ENCODE results near the gene SH2D3C. TPM values are rescaled to one million over a fixed set of nuclear protein-coding genes. Genes with fewer than 3 reads are reported as not detected.

The SH2D3C gene
- total and polyA plus RNA-seq, 12 donors: 2.1 to 27.1 (median 10.3) TPM

DNA sequence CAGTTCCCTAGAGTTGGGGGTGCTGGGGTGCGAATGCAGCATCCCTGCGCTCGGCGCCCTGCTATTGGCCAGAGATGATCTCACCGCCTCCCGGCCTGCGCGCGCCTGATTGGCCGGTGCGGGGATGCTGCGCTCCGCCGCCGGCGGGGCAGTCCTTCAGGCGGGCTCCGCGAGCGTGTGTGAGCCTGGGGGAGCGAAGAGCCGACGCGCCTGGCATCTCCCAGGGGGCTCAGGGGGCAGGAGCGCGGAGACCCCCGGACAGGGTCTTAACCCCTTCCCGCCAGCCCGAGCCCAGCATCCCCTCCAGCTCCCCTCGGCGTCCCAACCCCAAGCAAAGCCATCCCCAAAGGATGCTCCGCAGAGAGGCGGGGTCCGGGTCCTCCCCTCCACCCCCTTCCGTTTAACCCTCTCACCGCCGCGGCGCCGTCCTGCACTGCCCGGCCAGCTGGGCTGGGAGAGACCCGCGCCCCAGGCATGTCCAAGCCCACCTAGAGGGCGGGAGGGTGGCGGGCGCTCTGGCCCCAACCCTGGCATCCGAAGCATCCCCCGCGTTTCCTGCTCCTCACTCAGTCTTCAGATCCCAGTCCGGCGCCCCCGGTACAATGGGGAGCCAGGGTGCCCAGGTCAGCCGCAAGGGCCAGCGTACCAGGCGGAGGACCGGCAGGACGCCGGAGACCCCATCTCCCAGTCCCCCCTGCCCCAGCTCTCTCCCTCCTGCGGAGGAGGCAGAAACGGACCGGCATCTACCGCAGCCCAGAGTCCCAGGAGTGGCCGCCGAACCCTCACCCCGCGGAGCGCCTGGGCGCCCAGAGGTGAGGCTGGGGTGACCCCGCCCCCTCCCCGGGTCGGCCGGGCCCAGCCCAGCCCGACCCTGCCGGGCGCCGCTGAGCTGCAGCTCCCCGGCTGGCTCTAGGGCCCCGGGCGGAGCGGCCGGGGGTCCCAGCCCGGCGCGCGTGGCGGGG is 24.1 kb downstream of the SH2D3C start:
- Histone ChIP-seq H3K27ac (peak overlapping the region in 2 of 5 donors; percentile 29 to 56), H3K27me3 (peaks cover 30% of the 10 kb centered on the region), H3K4me1 (replicated peaks in 1 of 2) (no peaks in the 10 kb centered on the region), H3K36me3 (replicated peaks in 1 of 2) (no peaks in the 10 kb centered on the region), H3K9me3 (replicated peaks in 1 of 3) (no peaks in the 10 kb centered on the region), H3K4me3 (peak overlapping the region in 1 of 4 donors; percentile 26)
- TF ChIP-seq, protein P1, sequence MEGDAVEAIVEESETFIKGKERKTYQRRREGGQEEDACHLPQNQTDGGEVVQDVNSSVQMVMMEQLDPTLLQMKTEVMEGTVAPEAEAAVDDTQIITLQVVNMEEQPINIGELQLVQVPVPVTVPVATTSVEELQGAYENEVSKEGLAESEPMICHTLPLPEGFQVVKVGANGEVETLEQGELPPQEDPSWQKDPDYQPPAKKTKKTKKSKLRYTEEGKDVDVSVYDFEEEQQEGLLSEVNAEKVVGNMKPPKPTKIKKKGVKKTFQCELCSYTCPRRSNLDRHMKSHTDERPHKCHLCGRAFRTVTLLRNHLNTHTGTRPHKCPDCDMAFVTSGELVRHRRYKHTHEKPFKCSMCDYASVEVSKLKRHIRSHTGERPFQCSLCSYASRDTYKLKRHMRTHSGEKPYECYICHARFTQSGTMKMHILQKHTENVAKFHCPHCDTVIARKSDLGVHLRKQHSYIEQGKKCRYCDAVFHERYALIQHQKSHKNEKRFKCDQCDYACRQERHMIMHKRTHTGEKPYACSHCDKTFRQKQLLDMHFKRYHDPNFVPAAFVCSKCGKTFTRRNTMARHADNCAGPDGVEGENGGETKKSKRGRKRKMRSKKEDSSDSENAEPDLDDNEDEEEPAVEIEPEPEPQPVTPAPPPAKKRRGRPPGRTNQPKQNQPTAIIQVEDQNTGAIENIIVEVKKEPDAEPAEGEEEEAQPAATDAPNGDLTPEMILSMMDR (IDR thresholded peaks at IDR 0.05): no peak
- DNase-seq: no peak
- 14 to 47% (median 33%) methylated on average over 21 to 86 of the region's 86 CpGs for WGBS, 4 donors
- intact Hi-C loops (cut with DNase I): no loop called here

GRCh38 chr9:127753622-127754021 is 24.8 kb downstream of the SH2D3C start:
- Histone ChIP-seq H3K27me3 (peaks cover 25% of the 10 kb centered on the region), H3K4me1 (replicated peaks in 1 of 2) (no peaks in the 10 kb centered on the region), H3K36me3 (replicated peaks in 1 of 2) (peaks cover 0 to 4% of the 10 kb centered on the region in 2 donors), H3K9me3 (replicated peaks in 1 of 3) (no peaks in the 10 kb centered on the region), H3K27ac (peak overlapping the region in 1 of 5 donors; percentile 56), H3K4me3 (no peak overlapping the region)
- no peak for TF ChIP-seq POLR2A (IDR thresholded peaks at IDR 0.05)
- DNase-seq: no peak
- 46 to 63% (median 54%) methylated on average over 7 to 8 of the region's 8 CpGs for WGBS, 4 donors
- intact Hi-C loops (cut with DNase I): no loop called here

DNA sequence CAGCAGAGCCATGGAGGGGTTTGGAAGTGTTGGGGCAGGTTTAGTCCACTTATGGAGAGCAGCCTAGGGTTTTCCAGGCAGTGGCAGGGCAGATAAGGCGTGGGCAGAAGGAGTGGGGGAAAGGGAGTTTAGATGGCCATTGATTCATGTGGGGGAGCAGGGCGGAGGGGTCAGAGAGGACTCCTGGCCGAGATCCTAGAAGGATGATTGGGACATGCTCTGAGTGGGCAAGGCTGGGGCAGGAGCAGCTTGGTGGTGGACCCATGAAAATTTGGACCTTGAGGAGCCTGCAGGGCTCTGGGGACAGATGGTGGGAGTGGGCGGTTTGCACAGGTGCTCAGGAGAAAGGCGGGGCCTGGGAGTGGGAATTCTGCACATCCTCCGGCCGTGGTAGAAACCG is 25.3 kb downstream of the SH2D3C start:
- WGBS, 4 donors: 79 to 90% (median 83%) methylated on average over 8 of the region's 8 CpGs
- TF ChIP-seq POLR2A (IDR thresholded peaks at IDR 0.05): no peak
- TF ChIP-seq, protein P1 (IDR thresholded peaks at IDR 0.05): no peak
- Histone ChIP-seq H3K36me3 (replicated peaks in 1 of 2) (peaks cover 0 to 4% of the 10 kb centered on the region in 2 donors), H3K4me3 (no peak overlapping the region), H3K27ac (no peak overlapping the region), H3K4me1 (replicated peaks in 1 of 2) (no peaks in the 10 kb centered on the region), H3K9me3 (replicated peaks in 1 of 3) (no peaks in the 10 kb centered on the region), H3K27me3 (peaks cover 25% of the 10 kb centered on the region)
- no peak for DNase-seq
- intact Hi-C loops (cut with DNase I): no loop called here

DNA sequence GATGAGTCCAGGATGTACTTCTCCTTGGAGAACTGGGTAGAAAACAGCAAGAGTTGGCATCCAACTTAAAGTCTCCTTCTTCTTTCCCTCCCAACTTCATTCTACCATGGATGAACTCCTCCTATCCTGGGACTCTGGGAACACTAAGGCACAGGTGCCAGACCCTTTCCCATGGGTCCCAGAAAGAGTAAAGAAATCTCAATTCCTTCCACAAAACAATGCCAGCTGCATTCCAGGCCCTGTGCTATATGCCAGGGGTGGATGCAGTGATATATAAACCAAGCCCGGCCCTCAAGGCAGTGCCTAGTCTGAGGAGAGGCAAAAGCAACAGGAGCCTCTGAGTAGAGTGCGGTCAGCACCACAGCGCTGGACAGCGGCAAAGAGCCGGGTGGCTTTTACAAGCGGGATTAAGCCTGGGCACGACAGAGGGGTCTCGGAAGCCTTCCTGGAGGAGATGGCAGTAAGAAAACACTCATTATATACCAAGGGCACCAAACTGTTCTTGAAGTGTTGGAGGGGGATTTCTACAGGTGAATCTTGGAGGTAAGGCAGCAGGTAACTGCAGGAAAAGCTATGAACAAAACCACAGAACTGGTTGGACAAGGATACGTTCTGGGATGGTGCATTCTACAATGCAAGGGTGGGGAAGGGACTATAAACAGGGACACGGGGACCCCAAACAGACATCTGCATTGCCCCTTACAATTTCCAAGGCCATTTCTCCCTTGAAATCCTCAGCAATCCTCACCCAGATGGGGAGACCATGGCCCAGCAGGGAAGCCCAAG is 27.0 kb downstream of the SH2D3C start:
- Histone ChIP-seq H3K4me1 (replicated peaks in 1 of 2) (no peaks in the 10 kb centered on the region), H3K9me3 (replicated peaks in 1 of 3) (no peaks in the 10 kb centered on the region), H3K36me3 (replicated peaks in 1 of 2) (peaks cover 0 to 9% of the 10 kb centered on the region in 2 donors), H3K27ac (no peak overlapping the region), H3K27me3 (peaks cover 25% of the 10 kb centered on the region), H3K4me3 (no peak overlapping the region)
- no peak for TF ChIP-seq POLR2A (IDR thresholded peaks at IDR 0.05)
- TF ChIP-seq, protein P1 (IDR thresholded peaks at IDR 0.05): no peak
- WGBS, 4 donors: 36 to 47% (median 43%) methylated on average over 9 to 10 of the region's 10 CpGs
- intact Hi-C loops (cut with DNase I): no loop called here
- peak in 2 of 7 donors; percentile 43 to 60 for DNase-seq
